ENCODE data around the gene CIAO3. TPM values are rescaled to one million over a fixed set of nuclear protein-coding genes. Genes with fewer than 3 reads are reported as not detected.
A peak's percentile ranks its signal among the peaks of the same experiment; 100 is the strongest.

The CIAO3 gene
- total and polyA plus RNA-seq, 10 of the 15 experiments (the other 5 are each of a cell fraction or from before 2014, with no cell fraction given), result 1.4 to 37.5 (median 30.8) TPM

DNA sequence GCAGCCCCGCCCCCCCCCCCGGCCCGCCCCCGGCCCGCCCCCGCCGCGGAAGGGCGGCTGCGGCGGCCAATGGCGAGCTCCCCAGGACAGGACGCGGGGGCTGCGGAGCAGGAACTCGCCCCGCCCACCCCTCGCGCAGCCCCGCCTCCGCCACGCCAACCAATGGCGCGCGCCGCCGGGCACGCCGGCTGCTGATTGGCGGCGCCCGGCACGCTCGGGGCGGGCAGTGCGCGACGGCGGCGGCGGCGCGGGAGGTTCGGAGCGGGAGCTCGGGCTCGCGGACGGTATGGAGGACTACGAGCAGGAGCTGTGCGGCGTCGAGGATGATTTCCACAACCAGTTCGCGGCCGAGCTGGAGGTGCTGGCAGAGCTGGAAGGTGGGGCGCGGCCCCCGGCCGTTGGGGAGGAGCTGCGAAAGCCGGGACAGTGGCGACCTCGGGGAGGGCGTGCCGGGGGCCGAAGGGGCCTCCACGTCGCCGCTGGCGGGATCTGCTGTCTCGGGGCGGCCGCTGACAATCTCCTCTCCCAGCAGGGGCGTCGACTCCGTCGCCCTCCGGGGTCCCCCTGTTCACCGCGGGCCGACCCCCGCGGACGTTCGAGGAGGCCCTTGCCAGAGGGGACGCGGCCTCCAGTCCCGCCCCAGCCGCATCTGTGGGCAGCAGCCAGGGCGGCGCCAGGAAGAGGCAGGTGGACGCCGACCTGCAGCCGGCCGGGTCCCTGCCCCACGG lies 47.8 kb upstream of the CIAO3 start, which contains the start of gene CHTF18 (continued):
- TF ChIP-seq ZNF207 (IDR thresholded peaks at IDR 0.05; ENCODE audit: borderline replicate concordance), result no peak
- no peak for TF ChIP-seq ZBED1 (IDR thresholded peaks at IDR 0.05; ENCODE audit: borderline replicate concordance)

DNA sequence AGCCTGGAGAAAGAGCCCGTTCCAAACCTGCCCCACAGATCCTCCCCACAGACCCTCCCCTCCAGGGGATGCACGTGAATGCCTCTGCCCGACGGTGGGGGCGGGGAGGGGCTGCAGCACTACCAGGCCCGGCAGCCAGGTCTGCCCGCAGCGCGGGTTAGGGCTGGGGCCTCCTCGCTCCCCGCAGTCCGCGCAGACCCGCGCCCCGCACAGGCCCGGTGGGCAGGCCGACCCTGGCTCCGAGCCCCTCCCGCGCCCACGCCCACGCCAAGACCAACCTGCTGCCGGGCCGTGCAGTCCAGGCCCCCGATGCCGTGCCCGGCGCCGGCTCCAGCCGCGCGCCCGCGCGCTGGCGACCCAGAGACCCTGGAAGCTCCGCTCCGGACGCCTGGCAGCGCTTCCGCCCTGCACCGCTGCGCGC lies 47.2 kb upstream of the CIAO3 start, which contains the start of gene RPUSD1:
TSS of gene RPUSD1 (minus strand) at position 404 of the 421 bp plus-strand sequence. CDS start 644 bp downstream, outside the sequence.
- ATAC-seq (peak; percentile 43), FAIRE-seq (no peak), DNase-seq (ENCODE audit: low read depth, low spot score) (no peak)
- in situ Hi-C loops (cut with MboI) (loop anchor here (5.0 kb wide), 2 partner anchors 46 to 76 kb away; partner anchors contain the start of gene CIAO3), intact Hi-C loops (cut with micrococcal nuclease; ENCODE audit: unreplicated experiment) (loop anchor here (5.0 kb wide), 1 partner anchor 46 kb away; the partner anchor contains the start of gene CIAO3)
- H4K20me1 ChIP-seq (ENCODE audit: control insufficient read depth, insufficient read depth), result no peaks in the 10 kb centered on the region
- H2AFZ ChIP-seq (ENCODE audit: control insufficient read depth, low read depth, low read length), result peak within 1 kb of the TSS; percentile 89
- no TSS peak for BruUV-seq (replicated peaks)
- ChIA-PET POLR2A (interaction anchor here (1.0 to 2.1 kb wide), 4 partner anchors 19 to 918 kb away, joined by 3 to 12 read pairs (median 4); partner anchors contain the start of genes ANTKMT, MAPK8IP3 and METRN), SMC1A (ENCODE audit: uncharacterized antibody, unreplicated experiment) (interaction anchor here (1.1 to 1.5 kb wide), 2 partner anchors 68 to 76 kb away, joined by 3 to 5 read pairs; no protein-coding TSS in a partner anchor), CTCF (interaction anchor here (0.6 to 5.2 kb wide), 3 partner anchors 42 to 76 kb away, joined by 4 to 32 read pairs (median 5); no protein-coding TSS in a partner anchor), RAD21 (ENCODE audit: unreplicated experiment) (interaction anchor here (1.1 to 1.6 kb wide), 4 partner anchors 50 to 76 kb away, joined by 5 to 10 read pairs (median 8); partner anchors contain the start of gene ANTKMT)
- H3K9me3 ChIP-seq (replicated peaks; ENCODE audit: control insufficient read depth, insufficient read depth, low read length), result no peaks in the 10 kb centered on the region
- H3K79me2 ChIP-seq (ENCODE audit: control insufficient read depth, insufficient read depth, low read length), result peaks cover 24% of the 10 kb centered on the region
- H3K36me3 ChIP-seq (ENCODE audit: control insufficient read depth in 2 of 2, insufficient read depth in 2 of 2, low read length in 1 of 2), result peaks cover 0 to 19% of the 10 kb centered on the region in 2 experiments; a peak in 2 of 4 replicates
- H3K4me3 ChIP-seq, result peak within 1 kb of the TSS; percentile 89
- 1% methylated on average over 33 of the region's 45 CpGs for WGBS (ENCODE audit: insufficient coverage, insufficient replicate concordance, low lambda C conversion rate, missing lambda C conversion rate)
- H3K4me1 ChIP-seq (ENCODE audit: control insufficient read depth, insufficient read depth, low read length), result peaks cover 9% of the 10 kb centered on the region
- H3K4me2 ChIP-seq (ENCODE audit: control insufficient read depth, insufficient read depth), result peak within 1 kb of the TSS; percentile 85
- H3K9ac ChIP-seq (ENCODE audit: control insufficient read depth, insufficient read depth, low read length), result peak within 1 kb of the TSS; percentile 90
- no peaks in the 10 kb centered on the region for H3K27me3 ChIP-seq (replicated peaks in 1 of 2; ENCODE audit: control insufficient read depth in 2 of 2, insufficient read depth in 2 of 2, low read length in 1 of 2)
- peak within 1 kb of the TSS; percentile 69 for H3K27ac ChIP-seq (ENCODE audit: control insufficient read depth, insufficient read depth)
- TF ChIP-seq LARP7 (IDR thresholded peaks at IDR 0.05) (peak; percentile 58; the same call in 1 of the 2 replicates), SREBF1 (IDR thresholded peaks at IDR 0.05; ENCODE audit: low read length) (no peak), BACH1 (IDR thresholded peaks at IDR 0.05; ENCODE audit: borderline replicate concordance) (peak; percentile 34), HCFC1 (IDR thresholded peaks at IDR 0.05; ENCODE audit: low read length) (no peak), BHLHE40 (IDR thresholded peaks at IDR 0.05; ENCODE audit: borderline replicate concordance in 1 of 2, low read depth in 2 of 2, low read length in 1 of 2) (peak in 1 of 2 experiments; percentile 68; a peak in 2 of 4 replicates), DPF2 (IDR thresholded peaks at IDR 0.05) (0 out of 2 replicates have a peak, but pooled peaks have one; percentile 46), POLR2A (IDR thresholded peaks at IDR 0.05; ENCODE audit: low read depth, low read length) (peak; percentile 78), EED (IDR thresholded peaks at IDR 0.05; ENCODE audit: low read depth) (no peak), ESRRA (IDR thresholded peaks at IDR 0.05; ENCODE audit: low read length) (no peak), FOS (IDR thresholded peaks at IDR 0.05; ENCODE audit: borderline replicate concordance, extremely low read depth, insufficient read length) (no peak), CHD2 (IDR thresholded peaks at IDR 0.05; ENCODE audit: borderline replicate concordance, low read depth, low read length) (no peak), NFYA (IDR thresholded peaks at IDR 0.05; ENCODE audit: borderline replicate concordance, low read depth, low read length) (no peak)
- TF ChIP-seq, protein P1, sequence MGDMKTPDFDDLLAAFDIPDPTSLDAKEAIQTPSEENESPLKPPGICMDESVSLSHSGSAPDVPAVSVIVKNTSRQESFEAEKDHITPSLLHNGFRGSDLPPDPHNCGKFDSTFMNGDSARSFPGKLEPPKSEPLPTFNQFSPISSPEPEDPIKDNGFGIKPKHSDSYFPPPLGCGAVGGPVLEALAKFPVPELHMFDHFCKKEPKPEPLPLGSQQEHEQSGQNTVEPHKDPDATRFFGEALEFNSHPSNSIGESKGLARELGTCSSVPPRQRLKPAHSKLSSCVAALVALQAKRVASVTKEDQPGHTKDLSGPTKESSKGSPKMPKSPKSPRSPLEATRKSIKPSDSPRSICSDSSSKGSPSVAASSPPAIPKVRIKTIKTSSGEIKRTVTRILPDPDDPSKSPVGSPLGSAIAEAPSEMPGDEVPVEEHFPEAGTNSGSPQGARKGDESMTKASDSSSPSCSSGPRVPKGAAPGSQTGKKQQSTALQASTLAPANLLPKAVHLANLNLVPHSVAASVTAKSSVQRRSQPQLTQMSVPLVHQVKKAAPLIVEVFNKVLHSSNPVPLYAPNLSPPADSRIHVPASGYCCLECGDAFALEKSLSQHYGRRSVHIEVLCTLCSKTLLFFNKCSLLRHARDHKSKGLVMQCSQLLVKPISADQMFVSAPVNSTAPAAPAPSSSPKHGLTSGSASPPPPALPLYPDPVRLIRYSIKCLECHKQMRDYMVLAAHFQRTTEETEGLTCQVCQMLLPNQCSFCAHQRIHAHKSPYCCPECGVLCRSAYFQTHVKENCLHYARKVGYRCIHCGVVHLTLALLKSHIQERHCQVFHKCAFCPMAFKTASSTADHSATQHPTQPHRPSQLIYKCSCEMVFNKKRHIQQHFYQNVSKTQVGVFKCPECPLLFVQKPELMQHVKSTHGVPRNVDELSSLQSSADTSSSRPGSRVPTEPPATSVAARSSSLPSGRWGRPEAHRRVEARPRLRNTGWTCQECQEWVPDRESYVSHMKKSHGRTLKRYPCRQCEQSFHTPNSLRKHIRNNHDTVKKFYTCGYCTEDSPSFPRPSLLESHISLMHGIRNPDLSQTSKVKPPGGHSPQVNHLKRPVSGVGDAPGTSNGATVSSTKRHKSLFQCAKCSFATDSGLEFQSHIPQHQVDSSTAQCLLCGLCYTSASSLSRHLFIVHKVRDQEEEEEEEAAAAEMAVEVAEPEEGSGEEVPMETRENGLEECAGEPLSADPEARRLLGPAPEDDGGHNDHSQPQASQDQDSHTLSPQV (IDR thresholded peaks at IDR 0.05), result no peak

Measured in GM12878 (cell line).